GM18517 (cell line): Measurements from ENCODE around the gene DIAPH2.

Source experiments
- ATAC-seq: cut with Tn5 transposase; IDR thresholded peaks from one replicate; pipeline ENCODE4 v1.9.1; 2021; ENCODE audit warnings: mild to moderate bottlenecking, moderate library complexity; ENCODE audit not compliant: unreplicated experiment

DIAPH2 gene

GRCh38 chrX:96919672-96920071, 235.0 kb downstream of the DIAPH2 start:
- ATAC-seq, result no peak

GRCh38 chrX:96924581-96924980, 239.9 kb downstream of the DIAPH2 start:
- ATAC-seq, result no peak

- ATAC-seq, result no peak
Observed at GRCh38 chrX:96929036-96929435, 244.4 kb downstream of the DIAPH2 start.

GRCh38 chrX:96957718-96958117, 273.1 kb downstream of the DIAPH2 start:
- no peak for ATAC-seq

DNA sequence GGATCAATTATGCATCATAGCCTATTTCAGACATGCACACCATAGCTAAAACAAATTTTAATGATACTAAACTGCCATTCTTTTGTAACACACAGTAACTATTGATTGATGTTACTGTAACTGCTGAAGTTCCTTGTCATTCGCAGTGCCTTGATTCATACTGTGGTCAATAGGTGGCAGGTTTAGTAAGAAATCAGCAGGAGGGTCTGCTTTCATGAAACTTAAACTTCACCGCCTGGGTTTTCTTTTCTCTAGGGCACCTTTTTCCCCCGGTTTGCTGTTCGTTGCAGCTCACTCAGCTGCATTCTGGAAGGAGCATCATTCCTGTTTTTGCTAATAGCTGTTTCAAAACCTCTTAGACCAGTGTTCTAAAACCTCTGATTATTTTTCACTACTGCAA, 287.2 kb downstream of the DIAPH2 start:
- no peak for ATAC-seq

- no peak for ATAC-seq
Observed at GRCh38 chrX:96978906-96979305, 294.3 kb downstream of the DIAPH2 start.

- no peak for ATAC-seq
Observed at GRCh38 chrX:96979766-96980165, 295.1 kb downstream of the DIAPH2 start.

- ATAC-seq, result no peak
Observed at GRCh38 chrX:96982161-96982560, 297.5 kb downstream of the DIAPH2 start.

- no peak for ATAC-seq
Observed at GRCh38 chrX:96984538-96984937, 299.9 kb downstream of the DIAPH2 start.

GRCh38 chrX:96985046-96985445, 300.4 kb downstream of the DIAPH2 start:
- ATAC-seq, result no peak

DNA sequence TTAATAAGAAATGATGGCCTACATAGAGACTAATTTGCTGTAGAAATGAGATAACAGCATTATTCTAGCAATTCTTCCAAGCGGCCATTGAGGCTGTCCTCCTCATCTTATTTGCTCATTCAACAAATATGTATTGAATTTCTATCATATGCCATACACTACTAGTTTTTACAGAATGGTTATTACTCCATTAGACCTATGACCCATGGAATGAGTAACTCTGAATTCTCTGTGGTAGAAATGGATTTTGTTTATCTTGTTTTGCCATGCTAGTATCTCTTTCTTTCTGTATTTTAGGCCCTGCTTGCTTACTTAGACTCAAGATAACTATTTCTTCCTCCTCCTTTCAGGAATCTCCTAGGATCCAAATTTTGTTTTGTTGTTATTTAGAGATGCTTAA, 302.6 kb downstream of the DIAPH2 start:
- ATAC-seq, result no peak

DNA sequence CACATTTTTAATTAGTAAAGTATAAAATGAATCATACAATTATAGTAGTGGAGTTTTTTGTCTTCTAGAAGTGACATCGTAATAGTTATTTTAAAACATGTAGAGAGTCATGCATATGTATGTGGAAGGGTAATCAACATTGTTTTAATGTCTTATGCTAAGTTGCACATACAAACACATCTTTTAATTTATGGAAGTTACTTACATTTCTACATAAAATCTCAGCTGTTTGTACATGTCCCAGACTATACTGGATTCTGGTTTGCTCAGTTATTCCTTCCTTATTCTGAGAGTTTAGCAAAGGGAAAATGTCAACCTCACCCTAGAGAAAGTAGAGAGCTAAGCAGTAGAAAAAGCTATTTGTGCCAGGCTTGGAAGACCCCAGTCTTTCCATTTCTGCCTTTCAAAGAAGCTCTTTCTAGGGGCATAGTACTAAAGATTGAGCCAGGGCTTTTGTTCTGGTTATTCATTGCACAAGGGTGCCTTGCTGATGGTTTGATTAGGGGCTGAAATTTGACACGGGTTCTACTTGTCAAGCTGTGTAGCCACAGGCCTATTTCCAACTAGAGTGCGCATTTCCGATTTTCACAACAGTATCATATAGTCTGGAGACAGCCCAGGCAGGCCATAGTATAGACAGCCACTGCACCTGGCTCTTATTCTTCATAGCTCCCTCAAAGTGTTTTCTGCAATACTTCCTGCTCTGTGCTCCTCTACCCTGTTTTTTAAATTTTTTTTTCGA, 305.4 kb downstream of the DIAPH2 start:
- no peak for ATAC-seq

GRCh38 chrX:96994093-96994492, 309.5 kb downstream of the DIAPH2 start:
- no peak for ATAC-seq

DNA sequence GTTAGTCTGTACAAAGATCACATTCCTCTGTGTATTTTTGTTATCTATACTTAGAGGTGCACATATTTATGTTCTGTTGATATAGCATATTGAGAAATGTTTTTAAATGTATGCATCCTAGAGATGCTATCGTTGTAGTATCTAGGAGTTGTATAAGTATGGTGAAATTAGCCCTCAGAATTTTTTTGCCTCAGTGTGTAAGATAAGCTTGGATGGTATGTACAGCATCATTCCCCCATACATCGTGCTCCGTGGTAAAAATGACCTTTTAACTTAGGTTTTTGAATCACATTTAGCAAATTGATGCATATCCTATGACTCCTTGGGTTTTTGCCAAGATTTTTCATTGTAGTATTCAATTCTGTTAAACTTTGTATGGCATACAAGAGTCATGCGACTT, 312.6 kb downstream of the DIAPH2 start:
- ATAC-seq, result no peak

DNA sequence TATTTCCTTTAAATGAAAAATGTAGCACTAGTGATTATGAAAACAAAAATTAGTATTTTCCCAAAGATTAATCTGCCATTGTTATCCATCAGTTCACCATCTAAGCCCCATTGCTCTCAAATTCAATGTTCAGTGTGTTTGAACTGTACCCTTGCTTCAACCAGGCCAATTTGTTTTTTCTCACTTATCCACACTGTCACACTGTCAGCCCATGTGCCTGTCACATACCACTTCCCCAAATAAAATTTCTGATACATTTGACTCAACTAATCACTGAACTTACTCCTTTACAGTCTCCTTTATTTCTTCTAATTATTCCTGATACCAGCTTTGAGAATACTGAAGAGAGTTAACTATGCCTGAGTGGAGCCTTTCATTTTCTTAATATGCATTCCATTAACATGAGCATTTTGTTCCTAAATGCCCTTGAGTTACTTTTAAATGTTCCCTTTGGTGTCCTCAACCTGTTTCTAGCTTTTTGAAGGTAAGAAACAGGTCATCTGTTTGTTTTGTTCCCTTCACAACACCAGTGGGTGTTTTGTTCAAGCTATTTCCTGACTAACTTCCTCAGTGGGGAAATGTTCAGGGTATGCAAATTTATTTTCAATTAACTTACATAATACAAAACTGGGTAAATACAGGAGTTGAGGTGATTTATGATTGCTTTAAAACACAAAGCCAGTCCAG, 316.2 kb downstream of the DIAPH2 start:
- ATAC-seq, result no peak

- no peak for ATAC-seq
Observed at GRCh38 chrX:97006167-97006566, 321.5 kb downstream of the DIAPH2 start.

- ATAC-seq, result no peak
Observed at GRCh38 chrX:97009391-97009790, 324.7 kb downstream of the DIAPH2 start.

DNA sequence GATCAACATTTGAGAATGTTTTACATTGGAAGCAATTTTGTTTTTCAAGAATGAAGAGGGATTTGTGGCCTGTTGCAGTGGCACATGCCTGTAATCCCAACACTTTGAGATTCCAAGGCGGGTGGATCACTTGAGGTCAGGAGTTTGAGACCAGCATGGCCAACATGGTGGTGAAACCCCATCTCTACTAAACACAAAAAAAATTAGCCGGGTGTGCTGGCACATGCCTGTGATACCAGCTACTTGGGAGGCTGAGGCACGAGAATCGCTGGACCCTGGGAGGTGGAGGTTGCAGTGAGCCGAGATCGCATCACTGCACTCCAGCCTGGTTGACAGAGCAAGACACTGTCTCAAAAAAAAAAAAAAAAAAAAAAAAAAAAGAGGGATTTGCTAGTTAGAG, 326.9 kb downstream of the DIAPH2 start:
- no peak for ATAC-seq

DNA sequence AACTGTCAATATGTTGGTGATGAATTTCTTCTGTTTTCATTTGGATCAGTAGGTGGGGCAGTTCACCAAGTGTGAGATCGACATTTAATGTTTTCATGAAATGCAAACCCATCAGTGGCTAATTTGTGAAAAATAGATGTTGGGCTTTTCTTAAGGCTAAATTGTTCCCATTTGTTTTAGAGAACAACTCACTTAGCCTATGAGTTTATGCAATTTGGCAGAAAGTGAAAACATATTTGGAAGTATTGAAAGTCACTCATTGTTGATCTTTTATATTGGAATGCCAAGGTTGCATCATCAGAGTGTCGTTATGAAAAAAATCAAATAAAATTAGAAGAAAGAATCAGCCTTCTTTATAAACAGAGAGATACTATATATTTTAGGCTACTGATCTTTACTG, 331.5 kb downstream of the DIAPH2 start:
- ATAC-seq, result no peak

DNA sequence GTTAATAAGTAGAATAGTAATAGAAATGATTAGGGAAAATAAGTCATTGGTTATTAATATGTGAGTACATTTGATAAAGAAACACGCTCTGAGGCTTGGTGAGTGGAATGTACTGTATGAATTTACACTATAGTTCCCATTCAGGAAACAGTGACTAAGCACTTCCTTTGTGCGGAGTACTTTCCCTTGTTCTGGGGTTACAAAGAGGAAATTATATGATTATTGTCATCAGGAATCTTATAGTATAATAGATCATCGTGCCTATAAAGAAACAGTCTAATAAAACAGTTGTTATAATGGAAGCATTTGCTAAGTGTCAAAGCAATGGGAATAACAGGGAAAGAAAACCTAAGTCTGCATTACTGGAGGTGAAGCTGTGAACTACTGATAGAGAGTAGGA, 337.0 kb downstream of the DIAPH2 start:
- no peak for ATAC-seq

DNA sequence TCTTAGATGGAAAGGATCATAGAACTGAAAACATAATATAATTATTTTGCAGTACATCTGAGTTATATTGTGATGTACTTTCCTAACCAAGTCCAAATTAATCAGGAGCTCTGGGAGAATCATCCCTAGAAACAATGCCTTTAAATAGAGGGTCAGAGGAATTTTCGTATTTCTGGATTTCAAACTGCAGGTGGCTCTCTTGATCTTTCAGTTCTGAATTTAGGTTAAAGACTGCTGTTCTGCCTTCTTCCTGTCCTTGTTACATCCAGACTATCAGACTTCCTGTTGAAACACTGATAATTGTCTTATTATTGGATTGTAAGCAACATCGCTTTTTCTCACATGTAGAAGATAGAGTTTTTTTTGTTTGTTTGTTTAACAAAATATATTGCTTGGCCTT, 341.8 kb downstream of the DIAPH2 start:
- no peak for ATAC-seq

GRCh38 chrX:97027384-97027922, 342.8 kb downstream of the DIAPH2 start:
- ATAC-seq, result no peak
